H1 (cell line): ENCODE measurements around the gene GPC3. TPM values are rescaled to one million over a fixed set of nuclear protein-coding genes. Genes with fewer than 3 reads are reported as not detected.

Experiments used
- CTCF ChIA-PET: fragments of 300-600 bp; sonication (Branson Sonifier 250); formaldehyde crosslinking; loops from one replicate; lab custom pipeline; 2021; ENCODE audit not compliant: partially characterized antibody; lab: Charles Lee
- POLR2A ChIA-PET: fragments of 300-600 bp; sonication (Branson Sonifier 250); formaldehyde crosslinking; loops from one replicate; lab custom pipeline; 2021; ENCODE audit warnings: inconsistent platforms; ENCODE audit not compliant: partially characterized antibody; lab: Charles Lee
- DNase-seq, 2 experiments: peaks; one replicate each; pipeline versions ENCODE4 v3.0.0 to v3.0.0-alpha.2; 2010 to 2022; ENCODE audit warnings: low spot score in 2 of 2, low read depth in 1 of 2, mixed read lengths in 1 of 2
- FAIRE-seq: peaks from 2 replicates; lab custom pipeline; 2011; peaks lifted over from hg19 to GRCh38; lab: Jason Lieb, UNC
- H2AFZ ChIP-seq: 2 replicates; pipeline ENCODE4 v1.8.1; 2012; ENCODE audit warnings: low read length, inconsistent platforms
- H2AK5ac ChIP-seq: 2 replicates; pipeline ENCODE4 v1.6.1; 2013; ENCODE audit warnings: low read depth, low read length
- H2BK120ac ChIP-seq: replicated peaks from 2 replicates; pipeline ENCODE3; 2013; ENCODE audit warnings: low read depth, low read length, inconsistent platforms
- H2BK12ac ChIP-seq: 2 replicates; pipeline ENCODE4 v1.6.1; 2013; ENCODE audit warnings: low read depth, low read length
- H2BK15ac ChIP-seq: 2 replicates; pipeline ENCODE4 v1.6.1; 2013; ENCODE audit warnings: low read length
- H2BK20ac ChIP-seq: 2 replicates; pipeline ENCODE4 v1.6.1; 2013; ENCODE audit warnings: low read length
- H2BK5ac ChIP-seq: 2 replicates; pipeline ENCODE4 v1.6.1; 2013; ENCODE audit warnings: low read depth, low read length
- H3K14ac ChIP-seq: 2 replicates; pipeline ENCODE4 v1.6.1; 2013; ENCODE audit warnings: inconsistent platforms; ENCODE audit not compliant: insufficient read length
- H3K18ac ChIP-seq: 2 replicates; pipeline ENCODE4 v1.6.1; 2013; ENCODE audit warnings: low read length; ENCODE audit errors: extremely low read depth
- H3K23ac ChIP-seq: 2 replicates; pipeline ENCODE4 v1.6.1; 2013; ENCODE audit warnings: inconsistent platforms; ENCODE audit not compliant: insufficient read length
- H3K23me2 ChIP-seq: 2 replicates; pipeline ENCODE4 v1.6.1; 2013; ENCODE audit warnings: low read depth, low read length
- H3K27ac ChIP-seq: 2 replicates; pipeline ENCODE4 v1.6.1; 2011; ENCODE audit warnings: low read depth, low read length, inconsistent platforms
- H3K27me3 ChIP-seq, 4 experiments: replicated peaks in 1 of 4; 1 replicate in 1 of 4; 2 replicates in 3 of 4; pipeline versions ENCODE4 v1.6.1 to v1.8.1; 2011 to 2013; ENCODE audit warnings: low read length in 3 of 4, mild to moderate bottlenecking in 3 of 4, inconsistent platforms in 2 of 4, mixed read lengths in 2 of 4, moderate library complexity in 1 of 4; ENCODE audit not compliant: control insufficient read depth in 3 of 4, insufficient read depth in 3 of 4; ENCODE audit errors: extremely low read depth in 1 of 4
- H3K36me3 ChIP-seq, 4 experiments: 2 replicates each; pipeline versions ENCODE4 v1.6.1 to v1.8.1; 2011 to 2013; ENCODE audit warnings: mild to moderate bottlenecking in 4 of 4, low read length in 3 of 4, moderate library complexity in 2 of 4, control low read depth in 1 of 4, inconsistent platforms in 1 of 4; ENCODE audit not compliant: insufficient read depth in 4 of 4, control insufficient read depth in 2 of 4
- H3K4ac ChIP-seq: replicated peaks from 2 replicates; pipeline ENCODE3; 2013; ENCODE audit warnings: low read length, low read depth, mixed read lengths, inconsistent platforms; ENCODE audit not compliant: insufficient read length
- H3K4me1 ChIP-seq, 4 experiments: replicated peaks in 1 of 4; 1 replicate in 1 of 4; 2 replicates in 3 of 4; pipeline versions ENCODE4 v1.6.1 to v1.8.1; 2011 to 2013; ENCODE audit warnings: low read length in 3 of 4, inconsistent platforms in 2 of 4, mixed read lengths in 1 of 4; ENCODE audit not compliant: insufficient read depth in 4 of 4, control insufficient read depth in 3 of 4
- H3K4me2 ChIP-seq, 2 experiments: 2 replicates each; pipeline versions ENCODE4 v1.6.1 to v1.8.1; 2011 to 2013; ENCODE audit warnings: low read depth in 2 of 2, low read length in 2 of 2, control low read depth in 1 of 2, inconsistent platforms in 1 of 2, mild to moderate bottlenecking in 1 of 2; ENCODE audit not compliant: insufficient read depth in 1 of 2
- H3K4me3 ChIP-seq, 4 experiments: fragments of 200-600, 300-600 bp in 1 of 4; sonication (generic), shearing (Covaris generic), sonication (Bioruptor Twin) in 1 of 4; 2 replicates each; pipeline versions ENCODE4 v1.5.1 to v1.8.1; 2011 to 2016; ENCODE audit warnings: low read length in 4 of 4, low read depth in 3 of 4, control low read depth in 2 of 4, inconsistent platforms in 2 of 4, mild to moderate bottlenecking in 2 of 4, mixed read lengths in 1 of 4, moderate library complexity in 1 of 4; ENCODE audit not compliant: insufficient read depth in 2 of 4; ENCODE audit errors: extremely low read depth in 1 of 4
- H3K56ac ChIP-seq: replicated peaks from 2 replicates; pipeline ENCODE3; 2013; ENCODE audit warnings: low read depth, mild to moderate bottlenecking, mixed read lengths, low read length, inconsistent platforms; ENCODE audit not compliant: insufficient read length
- H3K79me1 ChIP-seq: 2 replicates; pipeline ENCODE4 v1.6.1; 2013; ENCODE audit warnings: low read depth, low read length, control low read depth
- H3K79me2 ChIP-seq, 2 experiments: 2 replicates each; pipeline versions ENCODE4 v1.6.1 to v1.8.1; 2012 to 2013; ENCODE audit warnings: low read length in 2 of 2, mild to moderate bottlenecking in 2 of 2, inconsistent platforms in 1 of 2; ENCODE audit not compliant: insufficient read depth in 2 of 2, control insufficient read depth in 1 of 2
- H3K9ac ChIP-seq, 4 experiments: replicated peaks in 1 of 4; 1 replicate in 1 of 4; 2 replicates in 3 of 4; pipeline versions ENCODE4 v1.6.1 to v1.8.1; 2011 to 2013; ENCODE audit warnings: low read depth in 3 of 4, low read length in 3 of 4, control low read depth in 2 of 4, mild to moderate bottlenecking in 2 of 4, moderate library complexity in 2 of 4, inconsistent platforms in 1 of 4; ENCODE audit errors: extremely low read depth in 1 of 4
- H3K9me3 ChIP-seq, 2 experiments: 2 replicates each; pipeline versions ENCODE4 v1.6.1 to v1.8.1; 2012 to 2013; ENCODE audit warnings: mild to moderate bottlenecking in 2 of 2, moderate library complexity in 2 of 2, control low read depth in 1 of 2, inconsistent platforms in 1 of 2, low read depth in 1 of 2, low read length in 1 of 2, mixed read lengths in 1 of 2; ENCODE audit not compliant: insufficient read depth in 2 of 2
- H4K20me1 ChIP-seq, 2 experiments: replicated peaks in 1 of 2; 2 replicates each; pipeline versions ENCODE3 to v1.8.1; 2011 to 2013; ENCODE audit warnings: inconsistent platforms in 2 of 2, low read length in 2 of 2, mild to moderate bottlenecking in 1 of 2; ENCODE audit not compliant: insufficient read depth in 2 of 2, control insufficient read depth in 1 of 2
- H4K5ac ChIP-seq: 2 replicates; pipeline ENCODE4 v1.6.1; 2013; ENCODE audit warnings: low read length, low read depth, mixed read lengths, inconsistent platforms; ENCODE audit not compliant: insufficient read length
- H4K8ac ChIP-seq: 2 replicates; pipeline ENCODE4 v1.8.0; 2013; ENCODE audit warnings: mild to moderate bottlenecking, moderate library complexity, low read length, inconsistent platforms; ENCODE audit not compliant: insufficient read depth; ENCODE audit errors: extremely low read depth
- H4K91ac ChIP-seq: replicated peaks from 2 replicates; pipeline ENCODE3; 2013; ENCODE audit warnings: low read length, mixed read lengths, inconsistent platforms; ENCODE audit not compliant: insufficient read length
- ASH2L ChIP-seq: fragments of 200-600, 300-600 bp; sonication (generic); IDR thresholded peaks from one replicate; pipeline ENCODE4 v1.7.1; 2017; ENCODE audit warnings: low read length
- ATF3 ChIP-seq: IDR thresholded peaks from 2 replicates; pipeline ENCODE4 v1.6.1; 2011; ENCODE audit warnings: low read depth, mild to moderate bottlenecking, low read length; ENCODE audit not compliant: insufficient read depth
- CTBP2 ChIP-seq: IDR thresholded peaks from 2 replicates; pipeline ENCODE4 v1.7.0; 2011; ENCODE audit warnings: borderline replicate concordance, mild to moderate bottlenecking, moderate library complexity, mixed read lengths, low read length; ENCODE audit not compliant: insufficient read depth, insufficient read length
- KDM1A ChIP-seq: fragments of 200-600, 300-600 bp; sonication (generic); IDR thresholded peaks from 2 replicates; pipeline ENCODE4 v1.7.1; 2016; ENCODE audit warnings: mild to moderate bottlenecking, low read length, borderline replicate concordance
- RFX5 ChIP-seq: IDR thresholded peaks from 2 replicates; pipeline ENCODE4 v1.6.1; 2011; ENCODE audit warnings: low read depth, low read length, improper control_type of control experiment, borderline replicate concordance
- RNF2 ChIP-seq: fragments of 200-900, 300-1000 bp; sonication (generic); IDR thresholded peaks from 2 replicates; pipeline ENCODE4 v1.7.1; 2016; ENCODE audit warnings: borderline replicate concordance, low read depth, mild to moderate bottlenecking, antibody characterized with exemption, low read length; ENCODE audit not compliant: poor library complexity, severe bottlenecking; ENCODE audit errors: missing control alignments
- SIX5 ChIP-seq: IDR thresholded peaks from 2 replicates; pipeline ENCODE4 v1.6.1; 2011; ENCODE audit warnings: mild to moderate bottlenecking, low read depth, low read length
- WGBS, 2 experiments: shearing (Covaris generic) in 1 of 2; methylation state at CpG; one replicate each; pipeline versions ENCODE4 v1.1.6 to v1.1.7; 2013 to 2015; ENCODE audit warnings: low lambda C conversion rate in 2 of 2, mixed read lengths in 2 of 2, inconsistent platforms in 1 of 2, low coverage in 1 of 2, missing lambda C conversion rate in 1 of 2; ENCODE audit not compliant: insufficient replicate concordance in 2 of 2, insufficient coverage in 1 of 2, insufficient read length in 1 of 2; ENCODE audit errors: extremely low coverage in 1 of 2, missing lambda C conversion rate in 1 of 2; 5-methylcytosine and 5-hydroxymethylcytosine counted together
- polyA plus RNA-seq, 7 experiments: library from polyadenylated mRNA; depleted of rRNA in 3 of 7; stranded (reverse) in 5 of 7; unstranded in 2 of 7; fragments of >200 nt in 5 of 7; fragments of 200-250 nt in 2 of 7; gene quantifications; 1 replicate in 5 of 7; 2 replicates in 1 of 7; 4 replicates in 1 of 7; pipeline versions ENCODE4 v1.2.1 to v1.2.3, GENCODE V29; 2011 to 2013; ENCODE audit warnings: missing spikeins in 2 of 7, mixed read lengths in 2 of 7
- total RNA-seq: library from RNA; stranded (reverse); fragmentation: NEBNext Ultra II Directional; extraction: Animal tissue kit (Norgen Biotek cat#: 25700); gene quantifications from 2 replicates; pipeline ENCODE4 v1.2.1, GENCODE V29; 2021

The GPC3 gene
- total and polyA plus RNA-seq, 2 of the 8 experiments (the other 6 are each of a cell fraction or from before 2014, with no cell fraction given), result 64.8 to 71.9 TPM

- Histone ChIP-seq H4K8ac (no peak overlapping the region), H3K4me1 (no peaks in the 10 kb centered on the region; a peak in 1 of 7 replicates), H4K20me1 (no peaks in the 10 kb centered on the region), H2BK20ac (no peak overlapping the region), H3K23ac (no peak overlapping the region), H3K23me2 (no peaks in the 10 kb centered on the region), H4K5ac (no peak overlapping the region), H2BK15ac (no peak overlapping the region), H2BK120ac (no peak overlapping the region), H4K91ac (no peak overlapping the region), H2BK5ac (no peak overlapping the region), H2AFZ (no peak overlapping the region), H2BK12ac (no peak overlapping the region), H3K9me3 (no peaks in the 10 kb centered on the region), H3K79me2 (no peaks in the 10 kb centered on the region), H3K27me3 (no peaks in the 10 kb centered on the region), H3K4me2 (no peak overlapping the region), H3K9ac (no peak overlapping the region), H3K79me1 (no peaks in the 10 kb centered on the region), H3K56ac (no peak overlapping the region), H3K27ac (no peak overlapping the region), H3K14ac (no peak overlapping the region), H3K36me3 (no peaks in the 10 kb centered on the region), H3K4me3 (no peak overlapping the region), H3K4ac (no peak overlapping the region), H3K18ac (no peak overlapping the region), H2AK5ac (no peak overlapping the region)
- DNase-seq (no peak), FAIRE-seq (no peak)
- WGBS, 2 experiments, result 92% methylated on average over 6 of the region's 6 CpGs; no CpG with 5 or more reads in 1 of the 2 experiments
- CTCF ChIA-PET, result interaction anchor here (1.4 kb wide), 1 partner anchor 25 kb away, joined by 5 read pairs; no protein-coding TSS in a partner anchor
- POLR2A ChIA-PET, result no interaction called here
- no peak for TF ChIP-seq ATF3
- no peak for TF ChIP-seq KDM1A
- no peak for TF ChIP-seq ASH2L
- no peak for TF ChIP-seq RFX5
- TF ChIP-seq SIX5, result no peak
- no peak for TF ChIP-seq CTBP2
- TF ChIP-seq RNF2, result no peak
Observed at GRCh38 chrX:133813971-133814370, 171.4 kb downstream of the GPC3 start.
